IPS-11a (cell line): Measurements from ENCODE around the gene FAM209A.
"Not testable (repeated sequence)": the region's sequence is repeated elsewhere in the genome, so short reads cannot be mapped to it uniquely, and the experiment has no call there.

ENCODE experiments used
- H3K4me3 ChIP-seq: one replicate; pipeline ENCODE4 v1.5.1; 2013; ENCODE audit warnings: low read depth, low read length, control low read depth

Gene FAM209A

GRCh38 chr20:56537997-56538396 is 13.5 kb downstream of the FAM209A start:
- H3K4me3 ChIP-seq: no peak overlapping the region

- H3K4me3 ChIP-seq: no peak overlapping the region
Measured at GRCh38 chr20:56540415-56540814, 15.9 kb downstream of the FAM209A start.

- no peak overlapping the region for H3K4me3 ChIP-seq
Measured at GRCh38 chr20:56542489-56543030, 18.0 kb downstream of the FAM209A start.

GRCh38 chr20:56551571-56551970 is 27.0 kb downstream of the FAM209A start:
- no peak overlapping the region for H3K4me3 ChIP-seq

GRCh38 chr20:56552911-56553629 is 28.5 kb downstream of the FAM209A start:
- no peak overlapping the region for H3K4me3 ChIP-seq

- no peak overlapping the region for H3K4me3 ChIP-seq
Measured at GRCh38 chr20:56554869-56555268, 30.3 kb downstream of the FAM209A start.

- H3K4me3 ChIP-seq: no peak overlapping the region
Measured at GRCh38 chr20:56558968-56559367, 34.4 kb downstream of the FAM209A start.

GRCh38 chr20:56564526-56564925 is 40.0 kb downstream of the FAM209A start:
- H3K4me3 ChIP-seq: not testable (repeated sequence)

GRCh38 chr20:56565511-56565910 is 41.0 kb downstream of the FAM209A start:
- no peak overlapping the region for H3K4me3 ChIP-seq

- H3K4me3 ChIP-seq: no peak overlapping the region
Measured at GRCh38 chr20:56566621-56567020, 42.1 kb downstream of the FAM209A start.

GRCh38 chr20:56570832-56571231 is 46.3 kb downstream of the FAM209A start:
- H3K4me3 ChIP-seq: no peak overlapping the region

GRCh38 chr20:56572172-56572571 is 47.6 kb downstream of the FAM209A start:
- H3K4me3 ChIP-seq: no peak overlapping the region

GRCh38 chr20:56573986-56574385 is 49.4 kb downstream of the FAM209A start:
- H3K4me3 ChIP-seq: no peak overlapping the region

GRCh38 chr20:56574531-56575142 is 50.1 kb downstream of the FAM209A start:
- H3K4me3 ChIP-seq: no peak overlapping the region

- H3K4me3 ChIP-seq: no peak overlapping the region
Measured at GRCh38 chr20:56575157-56575556, 50.6 kb downstream of the FAM209A start.
